Erythroblast (primary cell): ENCODE data around the gene ALOXE3.
"Not testable (repeated sequence)": the region's sequence is repeated elsewhere in the genome, so short reads cannot be mapped to it uniquely, and the experiment has no call there.

Experiments used
- GATA1 ChIP-seq: IDR thresholded peaks from 2 replicates; pipeline ENCODE4 v1.6.1; 2011; ENCODE audit warnings: low read depth, mild to moderate bottlenecking, control low read depth, low read length, moderate library complexity
- POLR2A ChIP-seq: IDR thresholded peaks from 2 replicates; pipeline ENCODE4 v1.6.1; 2011; ENCODE audit warnings: mild to moderate bottlenecking, low read length

DNA sequence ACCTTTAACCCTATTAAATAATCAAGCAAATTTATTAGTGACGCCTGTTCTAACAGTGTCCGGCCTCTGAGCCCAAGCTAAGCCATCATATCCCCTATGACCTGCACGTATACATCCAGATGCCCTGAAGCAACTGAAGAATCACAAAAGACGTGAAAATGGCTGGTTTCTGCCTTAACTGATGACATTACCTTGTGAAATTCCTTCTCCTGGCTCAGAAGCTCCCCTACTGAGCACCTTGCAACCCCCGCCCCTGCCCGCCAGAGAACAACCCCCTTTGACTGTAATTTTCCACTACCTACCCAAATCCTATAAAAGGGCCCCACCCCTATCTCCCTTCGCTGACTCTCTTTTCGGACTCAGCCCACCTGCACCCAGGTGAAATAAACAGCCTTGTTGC is 56.5 kb downstream of the ALOXE3 start:
- TF ChIP-seq POLR2A, GATA1: not testable (repeated sequence)
